GM19193 (cell line): Measurements from ENCODE around the gene RERE.

Source experiments
- POLR2A ChIP-seq: IDR thresholded peaks from 4 replicates; pipeline ENCODE4 v1.6.1; 2011; ENCODE audit not compliant: insufficient read depth, insufficient read length; ENCODE audit errors: extremely low read depth

The RERE gene

DNA sequence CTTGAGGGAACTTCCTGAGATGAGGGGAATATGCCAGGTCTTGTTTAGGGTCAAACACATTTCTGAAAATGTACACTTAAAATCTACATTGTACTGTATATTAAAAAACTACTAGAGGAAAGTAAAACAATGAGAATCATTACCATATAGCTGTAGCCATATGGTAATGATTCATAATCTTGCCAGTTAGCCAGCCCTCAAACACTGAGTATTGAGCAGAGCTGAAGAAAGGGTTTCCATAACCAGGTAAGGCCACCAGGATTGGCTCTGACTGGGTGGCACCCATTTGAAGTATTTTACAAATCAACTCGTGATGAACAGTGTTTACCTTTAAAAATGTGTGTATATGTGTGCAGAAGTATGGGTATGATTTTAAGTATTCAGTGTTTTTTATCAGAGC is 272.8 kb downstream of the RERE start:
- no peak for TF ChIP-seq POLR2A

DNA sequence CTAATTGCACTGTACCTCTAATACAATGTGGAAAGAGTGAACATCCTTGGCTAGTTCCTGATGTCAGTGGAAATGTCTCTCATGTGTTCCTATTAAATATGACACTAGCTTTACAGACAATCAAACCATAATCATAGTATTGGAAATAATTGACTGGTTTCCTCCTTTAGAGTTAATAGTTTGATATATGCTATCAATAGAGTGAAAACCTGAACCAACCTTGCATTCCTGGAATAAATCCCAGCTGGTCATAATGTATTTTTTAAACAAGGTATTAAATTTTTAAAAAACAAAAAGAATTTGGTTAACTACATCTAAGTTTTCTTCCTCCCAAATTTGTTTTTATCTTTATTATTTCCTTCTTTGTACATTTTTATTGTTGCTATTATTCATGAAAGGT is 273.5 kb downstream of the RERE start:
- TF ChIP-seq POLR2A = no peak

DNA sequence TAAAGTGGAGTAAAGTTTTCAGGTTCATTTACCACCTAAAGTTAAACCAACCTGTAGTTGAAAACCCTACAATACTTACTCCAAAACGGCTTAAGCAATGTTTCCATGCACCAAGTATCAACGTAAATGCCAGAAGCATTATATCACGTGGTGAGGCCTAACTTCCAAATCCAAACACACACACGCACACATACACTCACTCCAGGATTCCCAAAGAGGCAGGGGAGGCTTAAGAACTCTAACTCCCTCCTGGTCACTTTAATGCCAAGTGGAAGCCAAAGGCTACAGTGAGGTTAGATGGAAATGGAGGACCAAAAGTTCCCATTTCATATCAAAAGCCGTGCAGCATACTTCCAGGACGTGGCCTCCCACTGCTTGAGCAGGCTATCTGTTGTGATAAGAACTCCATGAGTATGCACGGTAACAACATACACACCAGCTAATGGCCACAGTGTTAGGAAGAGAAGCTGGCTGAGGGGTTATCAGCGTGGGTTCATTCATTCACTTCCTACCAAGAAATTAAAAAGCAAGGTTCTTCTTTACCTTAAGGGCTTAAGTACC is 275.4 kb downstream of the RERE start:
- no peak for TF ChIP-seq POLR2A

DNA sequence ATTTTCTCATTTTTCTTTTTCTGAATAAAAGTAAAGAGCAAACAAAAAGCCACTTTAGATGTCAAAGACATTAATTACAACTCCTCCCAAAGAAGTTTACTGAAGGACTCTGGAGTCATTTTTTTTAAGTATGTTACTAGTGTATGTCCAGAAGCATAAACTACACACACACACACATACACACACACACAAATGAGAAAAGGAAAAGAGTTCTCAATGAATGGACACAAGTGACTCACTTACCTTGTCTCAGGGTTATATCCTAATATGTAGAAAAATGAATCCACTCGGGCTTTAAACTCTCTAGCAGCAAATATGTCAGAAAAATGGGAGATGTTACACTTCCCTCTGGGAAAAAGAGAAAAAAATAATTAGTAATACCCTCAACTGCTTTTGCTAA is 276.5 kb downstream of the RERE start:
- TF ChIP-seq POLR2A = no peak

DNA sequence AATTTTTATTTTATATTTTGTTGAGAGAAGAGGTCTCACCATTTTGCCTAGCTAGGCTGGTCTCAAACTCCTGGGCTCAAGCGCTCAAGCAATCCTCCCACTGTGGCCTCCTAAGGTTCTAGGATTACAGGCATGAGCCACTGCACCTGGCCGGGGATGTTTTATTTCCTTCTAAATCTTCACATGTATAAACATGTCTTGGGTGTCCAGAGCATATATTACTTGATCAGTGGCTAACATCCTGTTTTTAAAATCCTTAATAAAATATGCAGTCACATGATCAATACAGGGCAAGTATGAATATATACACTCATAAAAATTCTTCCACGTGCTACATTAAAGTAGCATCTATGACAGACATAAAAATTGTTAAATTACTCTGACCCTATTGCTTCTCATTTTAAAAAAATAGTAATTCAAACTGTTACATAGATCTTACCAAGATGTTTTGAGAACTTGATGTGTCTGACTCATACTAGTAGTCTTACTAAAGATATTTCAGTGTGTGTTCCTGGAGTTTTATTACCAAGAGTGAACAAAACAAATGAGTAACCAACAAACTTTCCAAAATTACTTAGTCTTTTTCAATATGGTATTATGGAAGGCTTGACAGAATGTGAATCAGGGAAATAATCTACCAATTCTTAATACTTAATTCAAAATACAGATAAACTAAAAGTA is 277.0 kb downstream of the RERE start:
- no peak for TF ChIP-seq POLR2A

DNA sequence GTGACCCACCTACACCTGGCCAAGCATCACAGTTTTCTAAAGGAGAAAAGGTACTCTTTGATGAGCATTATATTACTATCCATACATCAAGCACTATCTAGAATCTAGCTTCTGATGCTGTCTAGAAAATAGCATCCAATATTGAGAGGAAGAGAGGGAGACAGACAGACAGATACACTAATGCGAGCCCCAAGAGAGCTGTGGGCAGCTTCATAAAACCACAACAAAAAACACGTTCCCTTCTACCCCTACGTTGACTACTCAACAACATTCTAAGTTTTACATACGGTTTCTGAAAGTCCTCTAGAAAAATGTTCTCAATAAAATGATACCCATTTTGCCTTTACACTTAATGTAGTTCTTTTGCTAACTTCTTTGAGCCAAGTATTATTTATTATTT is 277.8 kb downstream of the RERE start:
- TF ChIP-seq POLR2A = no peak

DNA sequence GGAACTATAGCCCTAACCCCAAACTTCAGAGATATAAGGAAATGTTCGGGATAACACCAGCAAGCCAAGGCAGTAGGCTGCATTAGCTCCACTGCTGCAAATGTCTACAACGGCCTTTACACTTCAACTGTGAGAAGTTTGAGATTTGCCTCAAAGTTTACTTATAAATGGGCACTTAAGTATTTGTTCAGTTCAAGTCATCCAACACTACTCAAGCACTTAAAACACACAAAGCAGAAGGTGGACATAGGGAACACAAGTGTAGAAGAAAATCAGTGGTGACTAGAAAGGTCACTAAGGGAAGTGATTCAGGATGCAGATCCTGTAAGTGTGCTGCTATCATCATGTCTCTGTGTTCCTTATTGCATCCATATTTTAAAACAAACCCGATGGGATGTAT is 278.9 kb downstream of the RERE start:
- TF ChIP-seq POLR2A = no peak

DNA sequence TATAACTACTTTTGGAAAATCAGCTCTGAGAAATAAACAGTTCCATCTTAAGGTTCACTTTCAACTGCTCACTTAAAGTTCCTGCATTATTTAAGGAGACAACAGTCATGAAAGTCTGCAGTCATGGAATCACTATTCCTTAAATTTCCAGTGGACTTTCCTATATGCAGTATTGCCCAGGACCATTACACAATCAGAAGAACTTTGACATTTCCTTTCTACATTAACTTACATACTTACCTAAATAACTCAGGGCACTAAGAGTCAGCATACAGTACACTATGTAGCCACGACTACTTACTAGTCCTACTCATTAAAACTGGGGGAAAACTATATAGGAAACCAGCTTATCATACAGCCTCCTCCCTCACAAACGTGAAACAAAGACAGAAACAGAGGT is 279.4 kb downstream of the RERE start:
- TF ChIP-seq POLR2A = no peak

DNA sequence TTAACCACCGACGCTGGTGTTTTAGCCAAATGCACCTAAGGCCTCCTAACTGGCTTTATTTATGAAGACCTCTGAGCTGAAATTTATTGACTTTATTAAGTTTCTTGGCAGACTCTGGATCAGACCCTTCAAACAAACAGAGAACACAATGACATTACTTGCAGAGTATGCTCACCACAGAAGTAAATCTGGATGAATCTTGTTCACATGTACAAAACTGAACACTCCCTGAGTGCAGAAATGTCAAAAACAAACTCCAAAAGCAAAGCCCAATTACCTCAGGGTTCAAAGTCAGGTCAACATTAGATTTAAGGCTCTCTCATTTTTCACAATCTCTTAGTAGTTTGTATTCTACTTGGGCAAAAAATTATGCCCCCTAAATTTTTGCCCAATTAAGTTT is 280.9 kb downstream of the RERE start:
- no peak for TF ChIP-seq POLR2A

DNA sequence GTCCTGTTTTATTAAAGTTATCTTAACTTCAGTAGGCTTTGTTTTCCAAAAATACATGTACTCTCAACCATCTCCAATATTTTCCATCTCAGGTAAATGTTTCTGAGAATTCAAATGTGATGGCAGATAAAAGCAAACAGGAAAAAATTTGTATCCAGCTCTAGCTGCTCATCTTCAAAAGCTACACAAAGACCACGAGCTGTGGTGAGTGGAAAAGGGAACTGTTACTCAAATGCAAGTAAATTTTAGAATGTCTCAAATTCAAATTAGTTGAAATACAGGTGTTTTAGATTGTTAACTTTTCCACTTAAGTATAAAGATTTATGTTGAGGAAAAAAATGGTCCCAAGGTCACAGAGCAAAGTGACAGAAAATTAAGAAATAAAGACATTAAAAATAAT is 283.5 kb downstream of the RERE start:
- no peak for TF ChIP-seq POLR2A

DNA sequence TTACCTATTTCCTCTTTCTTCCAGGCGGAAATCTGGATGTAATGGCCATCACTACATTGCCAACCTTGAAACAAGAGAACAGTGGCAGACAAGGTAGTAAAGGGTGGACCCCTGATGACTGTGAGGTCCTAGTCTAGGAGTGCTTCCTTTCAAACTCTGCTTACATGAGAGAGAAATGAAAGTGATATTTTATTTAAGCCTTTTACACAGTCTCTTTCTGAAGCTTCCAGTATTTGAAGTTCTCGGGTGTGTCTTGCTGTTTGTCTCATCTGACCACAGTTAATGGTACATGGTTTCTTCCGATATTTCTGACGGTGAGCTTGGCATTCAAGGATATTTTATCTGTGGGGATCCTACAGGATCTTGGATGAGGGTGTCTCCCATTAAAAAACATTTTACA is 284.3 kb downstream of the RERE start:
- TF ChIP-seq POLR2A = no peak

DNA sequence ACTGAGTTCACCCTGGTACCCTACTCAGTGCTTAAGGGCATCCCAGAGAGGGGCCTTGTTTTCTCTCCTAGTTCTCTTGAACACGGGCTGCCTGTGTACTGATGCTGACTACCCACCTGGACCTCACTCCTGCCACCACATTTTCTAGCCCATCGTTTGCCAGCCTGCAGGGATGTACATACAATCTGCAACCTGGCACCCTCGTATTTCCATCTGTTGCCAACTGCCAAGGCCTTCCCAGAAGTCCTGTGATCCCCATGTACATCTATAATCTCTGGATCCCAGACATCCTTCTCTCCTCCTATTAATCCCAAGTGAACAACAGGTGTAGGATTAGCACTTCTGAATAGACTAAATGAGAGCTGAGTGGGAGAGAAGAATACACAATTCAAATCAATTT is 287.5 kb downstream of the RERE start:
- no peak for TF ChIP-seq POLR2A

DNA sequence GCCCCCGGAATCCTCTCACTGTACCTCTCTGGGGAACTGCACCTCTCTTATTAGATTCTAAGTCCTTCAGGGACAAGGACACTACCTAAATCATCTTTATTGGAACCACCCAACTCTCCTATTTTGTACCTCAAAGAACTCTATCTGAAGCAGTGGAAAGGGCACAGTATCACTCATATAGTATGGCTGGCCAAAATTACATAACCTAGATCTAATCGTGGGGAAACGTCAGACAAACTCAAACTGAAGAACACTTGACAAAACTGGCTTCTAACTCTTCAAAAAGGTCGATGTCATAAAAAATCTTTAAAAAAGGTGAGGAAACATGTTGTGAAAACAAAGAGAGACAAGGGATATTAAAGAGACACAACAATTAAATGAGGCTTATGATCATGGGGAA is 289.5 kb downstream of the RERE start:
- no peak for TF ChIP-seq POLR2A

DNA sequence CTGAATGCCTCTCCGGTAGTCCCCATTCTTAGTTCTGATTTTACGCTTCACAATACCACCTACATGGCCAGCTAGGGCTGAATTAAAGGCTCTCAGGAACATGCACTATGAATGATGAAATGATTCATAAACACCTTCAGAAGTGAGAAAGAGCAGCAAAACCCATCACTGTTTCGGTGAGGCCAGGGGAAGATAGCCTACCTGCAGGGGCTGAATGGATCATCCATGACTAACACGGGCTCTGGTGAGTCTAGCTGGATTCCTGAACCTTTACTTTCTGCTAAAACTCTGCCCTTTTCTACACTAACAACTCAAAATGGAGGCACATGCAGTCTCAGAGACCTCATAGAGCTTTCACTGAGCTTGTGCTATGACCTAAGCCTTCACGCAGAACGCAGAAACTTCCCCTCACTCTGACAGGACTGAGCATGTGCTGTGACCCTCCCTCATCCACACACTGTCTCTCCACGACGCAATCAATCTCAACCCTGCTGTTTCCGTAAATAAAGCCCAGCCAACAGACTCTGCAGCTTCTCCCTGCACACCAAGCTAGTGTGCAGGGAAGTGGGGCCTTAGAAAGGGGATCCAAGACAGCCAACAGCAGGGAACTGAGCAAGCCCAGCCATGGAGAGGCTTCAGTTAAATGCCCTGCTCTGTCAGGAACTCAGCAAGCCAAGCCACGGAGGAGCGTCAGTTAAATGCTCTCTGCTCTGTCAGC is 291.7 kb downstream of the RERE start:
- no peak for TF ChIP-seq POLR2A

DNA sequence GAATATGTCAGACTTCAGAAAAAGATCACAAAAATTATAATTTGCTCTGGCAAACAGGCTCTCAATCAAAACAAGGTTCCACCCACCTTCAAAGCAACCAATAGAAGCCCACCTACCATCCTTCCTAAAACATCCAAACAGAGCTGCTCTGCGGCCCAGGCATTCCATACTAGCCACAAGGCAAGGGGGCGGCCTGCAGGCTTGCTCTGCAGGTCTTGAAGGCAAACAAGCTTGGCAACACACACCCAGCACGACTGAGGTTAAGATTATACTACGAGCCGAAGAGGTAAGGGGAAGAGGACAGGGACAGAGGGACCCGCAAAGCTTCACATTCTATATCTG is 292.3 kb downstream of the RERE start:
- no peak for TF ChIP-seq POLR2A

DNA sequence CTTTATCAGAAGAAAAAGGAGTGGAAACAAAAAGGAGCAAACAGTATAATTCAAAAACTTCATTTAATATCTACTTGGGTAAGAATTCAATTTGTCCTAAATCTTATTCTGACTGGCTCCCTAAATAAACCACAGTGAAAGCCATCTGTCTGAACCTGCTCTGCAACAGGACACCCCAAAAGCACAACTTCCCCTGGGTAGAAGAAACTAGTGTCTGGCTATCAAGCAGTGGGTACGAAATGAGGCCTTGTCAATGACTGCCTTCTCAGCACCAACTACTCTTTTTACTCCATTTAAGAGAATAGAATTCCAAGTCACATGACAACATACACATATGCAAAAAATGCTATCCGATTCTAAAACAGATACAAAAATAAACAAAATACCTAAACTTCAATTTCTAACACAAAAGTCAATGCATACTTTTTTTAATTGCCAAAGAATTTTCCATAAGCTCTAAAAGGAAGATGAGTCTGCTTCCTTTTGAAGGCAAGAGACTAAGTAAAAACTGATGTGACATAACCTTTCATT is 292.7 kb downstream of the RERE start:
- no peak for TF ChIP-seq POLR2A

DNA sequence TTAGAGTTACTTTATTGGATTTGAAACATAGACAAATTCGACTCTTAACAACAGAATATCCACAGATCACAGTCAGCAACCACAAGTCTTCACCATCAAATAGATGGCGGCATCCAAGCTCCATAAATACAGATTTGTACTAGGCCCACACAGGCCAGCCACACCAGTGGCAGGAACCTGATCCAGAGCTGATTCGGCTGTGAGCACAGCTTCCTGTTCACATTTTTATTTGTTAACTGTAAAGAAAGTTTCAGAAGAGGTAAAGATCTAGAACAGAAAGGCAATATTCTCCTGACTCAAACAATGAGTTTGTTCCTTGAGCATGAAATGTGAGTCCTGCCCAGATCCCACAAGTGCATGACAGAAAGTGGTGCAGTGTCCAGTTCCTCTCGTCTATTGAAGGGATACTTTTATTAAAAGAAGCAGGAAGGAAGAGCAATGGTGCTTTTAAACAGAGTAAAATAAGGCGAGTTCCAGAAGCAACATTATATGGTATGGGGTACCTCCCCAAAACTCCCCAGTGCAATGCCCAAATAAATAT is 293.7 kb downstream of the RERE start:
- no peak for TF ChIP-seq POLR2A

DNA sequence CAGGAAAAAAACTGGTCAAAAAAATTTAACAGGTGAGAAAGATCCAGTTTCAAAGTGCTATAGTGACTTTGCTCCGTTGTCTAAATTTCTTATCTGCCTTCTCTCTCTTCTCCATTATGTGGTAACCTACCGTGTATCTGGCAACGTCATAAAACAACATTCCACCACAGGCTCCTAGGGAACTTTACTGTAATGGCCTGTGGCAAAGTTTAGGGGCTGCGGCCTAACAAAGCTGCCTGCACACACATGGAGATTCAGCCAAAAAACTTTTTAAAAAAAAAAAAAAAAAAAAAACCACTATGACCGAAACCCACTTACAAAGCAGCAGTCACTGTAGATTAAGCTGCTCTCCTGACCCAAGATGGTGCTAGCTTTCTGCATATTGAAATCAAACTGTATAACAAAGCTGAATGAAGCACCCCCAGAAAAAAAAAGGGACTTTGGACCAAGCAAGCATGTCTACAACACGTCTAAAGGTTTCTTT is 296.9 kb downstream of the RERE start:
- TF ChIP-seq POLR2A = no peak
